ENCODE measurements around the gene CPD. TPM values are rescaled to one million over a fixed set of nuclear protein-coding genes. Genes with fewer than 3 reads are reported as not detected.

The CPD gene
- total and polyA plus RNA-seq, 2 of the 13 experiments (the other 11 are each of a cell fraction or from before 2014, with no cell fraction given), result 46.1 to 72.3 TPM

GRCh38 chr17:30378241-30378824 lies 394 bp upstream of the CPD start (continued):
- TF ChIP-seq ZBTB43 (CRISPR knock-in tag; conservative IDR thresholded peaks at IDR 0.05), result 0 out of 2 replicates have a peak, but pooled peaks have one; percentile 35
- TF ChIP-seq RNF219 (CRISPR knock-in tag; IDR thresholded peaks at IDR 0.05), result no peak
- TF ChIP-seq RARA (CRISPR knock-in tag; IDR thresholded peaks at IDR 0.05), result peak; percentile 17; the same call in 1 of the 2 replicates
- TF ChIP-seq ZNF747 (CRISPR knock-in tag; IDR thresholded peaks at IDR 0.05; ENCODE audit: borderline replicate concordance), result peak; percentile 35; the same call in 1 of the 2 replicates
- TF ChIP-seq SMAD9 (CRISPR knock-in tag; IDR thresholded peaks at IDR 0.05), result peak; percentile 82; the same call in 1 of the 2 replicates
- TF ChIP-seq ZNF784 (CRISPR knock-in tag; IDR thresholded peaks at IDR 0.05; ENCODE audit: borderline replicate concordance), result no peak
- TF ChIP-seq ATF7 (IDR thresholded peaks at IDR 0.05), result no peak
- TF ChIP-seq ATF7 (CRISPR knock-in tag; IDR thresholded peaks at IDR 0.05), result no peak
- peak; percentile 63; the same call in 1 of the 2 replicates for TF ChIP-seq ZNF761 (CRISPR knock-in tag; conservative IDR thresholded peaks at IDR 0.05)
- 0 out of 2 replicates have a peak, but pooled peaks have one; percentile 15 for TF ChIP-seq IKZF5 (CRISPR knock-in tag; IDR thresholded peaks at IDR 0.05)
- 0 out of 2 replicates have a peak, but pooled peaks have one; percentile 30 for TF ChIP-seq FOXP4 (CRISPR knock-in tag; IDR thresholded peaks at IDR 0.05)
- TF ChIP-seq RNF2 (conservative IDR thresholded peaks at IDR 0.05; ENCODE audit: low read depth), result peak; percentile 85; the same call in 1 of the 2 replicates
